ENCODE measurements around the gene MRPL40.

MRPL40 gene

GRCh38 chr22:19396934-19397733 is 35.2 kb upstream of the MRPL40 start:
- H3K36me3 ChIP-seq (ENCODE audit: control insufficient read depth, insufficient read depth, low read length), result peaks cover 89% of the 10 kb centered on the region
- no peaks in the 10 kb centered on the region for H3K9me3 ChIP-seq (ENCODE audit: control insufficient read depth, low read length)
- 95 to 98% methylated on average over 4 to 5 of the region's 6 CpGs for WGBS, 2 experiments (ENCODE audit: insufficient coverage in 2 of 2)
- H3K4me3 ChIP-seq (ENCODE audit: extremely low read depth, insufficient read depth, low read length, poor library complexity, severe bottlenecking), result no peak overlapping the region
- H3K27ac ChIP-seq (ENCODE audit: low read depth, low read length, severe bottlenecking), result no peak overlapping the region
- H3K4me1 ChIP-seq (ENCODE audit: control insufficient read depth, insufficient read depth, low read length, poor library complexity, severe bottlenecking), result no peaks in the 10 kb centered on the region

- Histone ChIP-seq H3K4me1 (ENCODE audit: control insufficient read depth, insufficient read depth, low read length, poor library complexity, severe bottlenecking) (no peaks in the 10 kb centered on the region), H3K4me3 (ENCODE audit: extremely low read depth, insufficient read depth, low read length, poor library complexity, severe bottlenecking) (no peak overlapping the region), H3K36me3 (ENCODE audit: control insufficient read depth, insufficient read depth, low read length) (peaks cover 83% of the 10 kb centered on the region), H3K9me3 (ENCODE audit: control insufficient read depth, low read length) (no peaks in the 10 kb centered on the region), H3K27ac (ENCODE audit: low read depth, low read length, severe bottlenecking) (no peak overlapping the region)
- 82 to 95% methylated on average over 2 to 3 of the region's 3 CpGs for WGBS, 2 experiments (ENCODE audit: insufficient coverage in 2 of 2)
These were observed 34.6 kb upstream of the MRPL40 start for GRCh38 chr22:19397734-19398104.

- Histone ChIP-seq H3K9me3 (ENCODE audit: control insufficient read depth, low read length) (no peaks in the 10 kb centered on the region), H3K4me1 (ENCODE audit: control insufficient read depth, insufficient read depth, low read length, poor library complexity, severe bottlenecking) (no peaks in the 10 kb centered on the region), H3K36me3 (ENCODE audit: control insufficient read depth, insufficient read depth, low read length) (peaks cover 80% of the 10 kb centered on the region), H3K4me3 (ENCODE audit: extremely low read depth, insufficient read depth, low read length, poor library complexity, severe bottlenecking) (no peak overlapping the region), H3K27ac (ENCODE audit: low read depth, low read length, severe bottlenecking) (no peak overlapping the region)
- whole genome bisulfite sequencing, 2 experiments (ENCODE audit: insufficient coverage in 2 of 2), result 91 to 98% methylated on average over 6 of the region's 6 CpGs
These were observed 34.1 kb upstream of the MRPL40 start for GRCh38 chr22:19398206-19398605.

- H3K4me1 ChIP-seq (ENCODE audit: control insufficient read depth, insufficient read depth, low read length, poor library complexity, severe bottlenecking), result no peaks in the 10 kb centered on the region
- WGBS, 2 experiments (ENCODE audit: insufficient coverage in 2 of 2), result 92 to 100% methylated on average over 2 of the region's 2 CpGs
- peaks cover 79% of the 10 kb centered on the region for H3K36me3 ChIP-seq (ENCODE audit: control insufficient read depth, insufficient read depth, low read length)
- H3K4me3 ChIP-seq (ENCODE audit: extremely low read depth, insufficient read depth, low read length, poor library complexity, severe bottlenecking), result no peak overlapping the region
- no peak overlapping the region for H3K27ac ChIP-seq (ENCODE audit: low read depth, low read length, severe bottlenecking)
- H3K9me3 ChIP-seq (ENCODE audit: control insufficient read depth, low read length), result no peaks in the 10 kb centered on the region
These were observed 33.7 kb upstream of the MRPL40 start for GRCh38 chr22:19398652-19399051.

GRCh38 chr22:19400881-19401280 is 31.5 kb upstream of the MRPL40 start:
- Histone ChIP-seq H3K27ac (ENCODE audit: low read depth, low read length, severe bottlenecking) (no peak overlapping the region), H3K36me3 (ENCODE audit: control insufficient read depth, insufficient read depth, low read length) (peaks cover 75% of the 10 kb centered on the region), H3K4me1 (ENCODE audit: control insufficient read depth, insufficient read depth, low read length, poor library complexity, severe bottlenecking) (no peaks in the 10 kb centered on the region), H3K4me3 (ENCODE audit: extremely low read depth, insufficient read depth, low read length, poor library complexity, severe bottlenecking) (no peak overlapping the region), H3K9me3 (ENCODE audit: control insufficient read depth, low read length) (no peaks in the 10 kb centered on the region)
- 96 to 97% methylated on average over 6 of the region's 6 CpGs for WGBS, 2 experiments (ENCODE audit: insufficient coverage in 2 of 2)

GRCh38 chr22:19401483-19401882 is 30.9 kb upstream of the MRPL40 start:
- peaks cover 73% of the 10 kb centered on the region for H3K36me3 ChIP-seq (ENCODE audit: control insufficient read depth, insufficient read depth, low read length)
- no peak overlapping the region for H3K4me3 ChIP-seq (ENCODE audit: extremely low read depth, insufficient read depth, low read length, poor library complexity, severe bottlenecking)
- H3K4me1 ChIP-seq (ENCODE audit: control insufficient read depth, insufficient read depth, low read length, poor library complexity, severe bottlenecking), result no peaks in the 10 kb centered on the region
- no peak overlapping the region for H3K27ac ChIP-seq (ENCODE audit: low read depth, low read length, severe bottlenecking)
- 94 to 96% methylated on average over 4 of the region's 4 CpGs for WGBS, 2 experiments (ENCODE audit: insufficient coverage in 2 of 2)
- H3K9me3 ChIP-seq (ENCODE audit: control insufficient read depth, low read length), result no peaks in the 10 kb centered on the region

- peaks cover 72% of the 10 kb centered on the region for H3K36me3 ChIP-seq (ENCODE audit: control insufficient read depth, insufficient read depth, low read length)
- WGBS, 2 experiments (ENCODE audit: insufficient coverage in 2 of 2), result 94 to 100% methylated on average over 2 to 3 of the region's 4 CpGs
- no peak overlapping the region for H3K4me3 ChIP-seq (ENCODE audit: extremely low read depth, insufficient read depth, low read length, poor library complexity, severe bottlenecking)
- H3K27ac ChIP-seq (ENCODE audit: low read depth, low read length, severe bottlenecking), result no peak overlapping the region
- no peaks in the 10 kb centered on the region for H3K9me3 ChIP-seq (ENCODE audit: control insufficient read depth, low read length)
- no peaks in the 10 kb centered on the region for H3K4me1 ChIP-seq (ENCODE audit: control insufficient read depth, insufficient read depth, low read length, poor library complexity, severe bottlenecking)
These were observed 29.6 kb upstream of the MRPL40 start for GRCh38 chr22:19402642-19403191.

GRCh38 chr22:19404676-19405075 is 27.7 kb upstream of the MRPL40 start:
- peaks cover 75% of the 10 kb centered on the region for H3K36me3 ChIP-seq (ENCODE audit: control insufficient read depth, insufficient read depth, low read length)
- WGBS, 2 experiments (ENCODE audit: insufficient coverage in 2 of 2), result 94% methylated on average over 3 of the region's 3 CpGs
- no peaks in the 10 kb centered on the region for H3K9me3 ChIP-seq (ENCODE audit: control insufficient read depth, low read length)
- H3K4me3 ChIP-seq (ENCODE audit: extremely low read depth, insufficient read depth, low read length, poor library complexity, severe bottlenecking), result no peak overlapping the region
- no peak overlapping the region for H3K27ac ChIP-seq (ENCODE audit: low read depth, low read length, severe bottlenecking)
- no peaks in the 10 kb centered on the region for H3K4me1 ChIP-seq (ENCODE audit: control insufficient read depth, insufficient read depth, low read length, poor library complexity, severe bottlenecking)

GRCh38 chr22:19405133-19405532 is 27.2 kb upstream of the MRPL40 start:
- Histone ChIP-seq H3K27ac (ENCODE audit: low read depth, low read length, severe bottlenecking) (no peak overlapping the region), H3K4me1 (ENCODE audit: control insufficient read depth, insufficient read depth, low read length, poor library complexity, severe bottlenecking) (no peaks in the 10 kb centered on the region), H3K4me3 (ENCODE audit: extremely low read depth, insufficient read depth, low read length, poor library complexity, severe bottlenecking) (no peak overlapping the region), H3K9me3 (ENCODE audit: control insufficient read depth, low read length) (no peaks in the 10 kb centered on the region), H3K36me3 (ENCODE audit: control insufficient read depth, insufficient read depth, low read length) (peaks cover 77% of the 10 kb centered on the region)
- WGBS, 2 experiments (ENCODE audit: insufficient coverage in 2 of 2), result 93 to 100% methylated on average over 1 to 3 of the region's 4 CpGs

GRCh38 chr22:19405652-19406051 is 26.7 kb upstream of the MRPL40 start:
- H3K9me3 ChIP-seq (ENCODE audit: control insufficient read depth, low read length), result no peaks in the 10 kb centered on the region
- H3K4me1 ChIP-seq (ENCODE audit: control insufficient read depth, insufficient read depth, low read length, poor library complexity, severe bottlenecking), result no peaks in the 10 kb centered on the region
- H3K4me3 ChIP-seq (ENCODE audit: extremely low read depth, insufficient read depth, low read length, poor library complexity, severe bottlenecking), result no peak overlapping the region
- 88 to 96% methylated on average over 8 of the region's 8 CpGs for WGBS, 2 experiments (ENCODE audit: insufficient coverage in 2 of 2)
- H3K27ac ChIP-seq (ENCODE audit: low read depth, low read length, severe bottlenecking), result no peak overlapping the region
- peaks cover 77% of the 10 kb centered on the region for H3K36me3 ChIP-seq (ENCODE audit: control insufficient read depth, insufficient read depth, low read length)

GRCh38 chr22:19406281-19406811 is 26.0 kb upstream of the MRPL40 start:
- Histone ChIP-seq H3K27ac (ENCODE audit: low read depth, low read length, severe bottlenecking) (no peak overlapping the region), H3K4me1 (ENCODE audit: control insufficient read depth, insufficient read depth, low read length, poor library complexity, severe bottlenecking) (no peaks in the 10 kb centered on the region), H3K4me3 (ENCODE audit: extremely low read depth, insufficient read depth, low read length, poor library complexity, severe bottlenecking) (no peak overlapping the region), H3K9me3 (ENCODE audit: control insufficient read depth, low read length) (no peaks in the 10 kb centered on the region), H3K36me3 (ENCODE audit: control insufficient read depth, insufficient read depth, low read length) (peaks cover 74% of the 10 kb centered on the region)
- 89 to 96% methylated on average over 3 of the region's 3 CpGs for WGBS, 2 experiments (ENCODE audit: insufficient coverage in 2 of 2)

Measured in mesodermal cell (in vitro differentiated cells).